GM18519 (cell line): ENCODE measurements around the gene BAIAP2.

Source experiments
- ATAC-seq: cut with Tn5 transposase; IDR thresholded peaks from one replicate; pipeline ENCODE4 v1.9.1; 2021; ENCODE audit warnings: mild to moderate bottlenecking, moderate library complexity; ENCODE audit not compliant: unreplicated experiment, low FRiP score

The BAIAP2 gene

GRCh38 chr17:81120149-81120484 is 85.2 kb downstream of the BAIAP2 start:
- ATAC-seq: no peak

- no peak for ATAC-seq
Measured at GRCh38 chr17:81120695-81121621, 86.0 kb downstream of the BAIAP2 start.

GRCh38 chr17:81121841-81122733 is 87.1 kb downstream of the BAIAP2 start:
- no peak for ATAC-seq

- no peak for ATAC-seq
Measured at GRCh38 chr17:81123052-81124048, 88.4 kb downstream of the BAIAP2 start.

GRCh38 chr17:81124377-81124776 is 89.4 kb downstream of the BAIAP2 start:
- no peak for ATAC-seq

- ATAC-seq: no peak
Measured at GRCh38 chr17:81125573-81126081, 90.7 kb downstream of the BAIAP2 start.

- ATAC-seq: no peak
Measured at GRCh38 chr17:81126281-81127132, 91.6 kb downstream of the BAIAP2 start.

- ATAC-seq: no peak
Measured at GRCh38 chr17:81127133-81127455, 92.1 kb downstream of the BAIAP2 start.

GRCh38 chr17:81127526-81128177 is 92.7 kb downstream of the BAIAP2 start:
- ATAC-seq: no peak

- no peak for ATAC-seq
Measured at GRCh38 chr17:81128338-81128737, 93.4 kb downstream of the BAIAP2 start.

GRCh38 chr17:81128774-81129173 is 93.8 kb downstream of the BAIAP2 start:
- no peak for ATAC-seq

- ATAC-seq: no peak
Measured at GRCh38 chr17:81129289-81129688, 94.3 kb downstream of the BAIAP2 start.

GRCh38 chr17:81129711-81130367 is 94.9 kb downstream of the BAIAP2 start:
- ATAC-seq: no peak

GRCh38 chr17:81130385-81131361 is 95.7 kb downstream of the BAIAP2 start:
- ATAC-seq: no peak

- ATAC-seq: no peak
Measured at GRCh38 chr17:81131486-81132196, 96.7 kb downstream of the BAIAP2 start.

GRCh38 chr17:81132197-81132540 is 97.2 kb downstream of the BAIAP2 start:
- ATAC-seq: no peak
